Neural cell (in vitro differentiated cells): ENCODE data around the gene ITPRIP. TPM values are rescaled to one million over a fixed set of nuclear protein-coding genes. Genes with fewer than 3 reads are reported as not detected.

Experiments used
- H2AFZ ChIP-seq: fragments of 200-600, 300-800 bp; sonication (generic), shearing (Covaris generic); 2 replicates; pipeline ENCODE4 v1.6.0; 2014; ENCODE audit warnings: low read depth, mild to moderate bottlenecking, antibody characterized with exemption, low read length, moderate library complexity
- H3F3A ChIP-seq: fragments of 200-600 bp; shearing (Covaris generic); 2 replicates; pipeline ENCODE4 v1.6.1; 2016; ENCODE audit warnings: mild to moderate bottlenecking, moderate library complexity, mixed read lengths, antibody characterized with exemption, low read length; ENCODE audit not compliant: insufficient read depth, poor library complexity, severe bottlenecking
- H3K27ac ChIP-seq: fragments of 200-600, 300-800 bp; sonication (generic), shearing (Covaris generic); 2 replicates; pipeline ENCODE4 v1.5.1; 2014; ENCODE audit warnings: mild to moderate bottlenecking, low read length, moderate library complexity
- H3K27me3 ChIP-seq: fragments of 300-800, 200-600 bp; sonication (generic), shearing (Covaris generic); 2 replicates; pipeline ENCODE4 v1.6.0; 2014; ENCODE audit warnings: mild to moderate bottlenecking, low read depth, low read length, moderate library complexity; ENCODE audit not compliant: insufficient read depth
- H3K36me3 ChIP-seq: fragments of 300-800, 200-600 bp; sonication (generic), shearing (Covaris generic); 2 replicates; pipeline ENCODE4 v1.5.1; 2014; ENCODE audit warnings: mild to moderate bottlenecking, antibody characterized with exemption, low read length, moderate library complexity; ENCODE audit not compliant: insufficient read depth
- H3K4me2 ChIP-seq: fragments of 300-800, 200-600 bp; sonication (generic), shearing (Covaris generic); 2 replicates; pipeline ENCODE4 v1.6.0; 2014; ENCODE audit warnings: mild to moderate bottlenecking, low read length
- H3K4me3 ChIP-seq: fragments of 300-800, 200-600 bp; sonication (generic), shearing (Covaris generic); 2 replicates; pipeline ENCODE4 v1.5.1; 2014; ENCODE audit warnings: mild to moderate bottlenecking, low read length, moderate library complexity
- H3K79me2 ChIP-seq: fragments of 200-600 bp; shearing (Covaris generic); replicated peaks from 2 replicates; pipeline ENCODE4 v1.6.0; 2014; ENCODE audit warnings: mild to moderate bottlenecking, low read length, moderate library complexity; ENCODE audit not compliant: insufficient read depth
- H3K9ac ChIP-seq: fragments of 300-800, 200-600 bp; sonication (generic), shearing (Covaris generic); 2 replicates; pipeline ENCODE4 v1.6.1; 2016; ENCODE audit warnings: mild to moderate bottlenecking, low read length, mixed read lengths
- H3K9me2 ChIP-seq: fragments of 200-600 bp; shearing (Covaris generic); 2 replicates; pipeline ENCODE4 v1.6.1; 2016; ENCODE audit warnings: mild to moderate bottlenecking, low read length, mixed read lengths; ENCODE audit not compliant: insufficient read depth
- H3K9me3 ChIP-seq: fragments of 200-600, 300-800 bp; sonication (generic), shearing (Covaris generic); 2 replicates; pipeline ENCODE4 v1.6.1; 2016; ENCODE audit warnings: mild to moderate bottlenecking, mixed run types, low read length, moderate library complexity, mixed read lengths
- H4K20me1 ChIP-seq: fragments of 200-600 bp; shearing (Covaris generic); 2 replicates; pipeline ENCODE4 v1.6.1; 2016; ENCODE audit warnings: mild to moderate bottlenecking, mixed run types; ENCODE audit not compliant: insufficient read depth
- EP300 ChIP-seq: fragments of 450-650 bp; conservative IDR thresholded peaks from 2 replicates; pipeline ENCODE4 v1.6.1; 2014; ENCODE audit warnings: antibody characterized with exemption, mild to moderate bottlenecking, moderate library complexity; ENCODE audit not compliant: poor library complexity, severe bottlenecking
- EZH2 ChIP-seq: fragments of 200-600, 300-800 bp; shearing (Covaris generic), sonication (generic); IDR thresholded peaks from 2 replicates; pipeline ENCODE4 v1.6.1; 2014; ENCODE audit warnings: antibody characterized with exemption, low read length, borderline replicate concordance, mild to moderate bottlenecking; ENCODE audit not compliant: insufficient read depth, poor library complexity, severe bottlenecking
- MXI1 ChIP-seq: fragments of 450-650 bp; conservative IDR thresholded peaks from 2 replicates; pipeline ENCODE4 v1.6.1; 2014; ENCODE audit warnings: antibody characterized with exemption, mild to moderate bottlenecking; ENCODE audit not compliant: poor library complexity, severe bottlenecking
- POLR2AphosphoS5 ChIP-seq: IDR thresholded peaks from 2 replicates; pipeline ENCODE4 v1.6.1; 2012
- RAD21 ChIP-seq: fragments of 450-650 bp; conservative IDR thresholded peaks from 2 replicates; pipeline ENCODE4 v1.6.1; 2014; ENCODE audit warnings: antibody characterized with exemption, mild to moderate bottlenecking, moderate library complexity
- SMC3 ChIP-seq: fragments of 450-650 bp; conservative IDR thresholded peaks from 2 replicates; pipeline ENCODE4 v1.6.1; 2014; ENCODE audit warnings: antibody characterized with exemption, mild to moderate bottlenecking, moderate library complexity; ENCODE audit not compliant: poor library complexity
- TAF1 ChIP-seq: IDR thresholded peaks from 2 replicates; pipeline ENCODE4 v1.6.1; 2012; ENCODE audit warnings: low read depth
- polyA plus RNA-seq: library from polyadenylated mRNA; depleted of rRNA; stranded (reverse); fragments of >200 nt; gene quantifications from 2 replicates; pipeline ENCODE4 v1.2.3, GENCODE V29; 2014
- TF ChIP-seq, protein P1 (sequence below): IDR thresholded peaks from 2 replicates; pipeline ENCODE4 v1.6.1; 2012; ENCODE audit warnings: borderline replicate concordance
- TF ChIP-seq, protein P2 (sequence below): fragments of 450-650 bp; IDR thresholded peaks from 2 replicates; pipeline ENCODE4 v1.5.1; 2014; ENCODE audit warnings: antibody characterized with exemption, mild to moderate bottlenecking, moderate library complexity; ENCODE audit not compliant: poor library complexity, severe bottlenecking

ITPRIP gene
- polyA plus RNA-seq, 1 donor from 2014 or later: 1.5 TPM

DNA sequence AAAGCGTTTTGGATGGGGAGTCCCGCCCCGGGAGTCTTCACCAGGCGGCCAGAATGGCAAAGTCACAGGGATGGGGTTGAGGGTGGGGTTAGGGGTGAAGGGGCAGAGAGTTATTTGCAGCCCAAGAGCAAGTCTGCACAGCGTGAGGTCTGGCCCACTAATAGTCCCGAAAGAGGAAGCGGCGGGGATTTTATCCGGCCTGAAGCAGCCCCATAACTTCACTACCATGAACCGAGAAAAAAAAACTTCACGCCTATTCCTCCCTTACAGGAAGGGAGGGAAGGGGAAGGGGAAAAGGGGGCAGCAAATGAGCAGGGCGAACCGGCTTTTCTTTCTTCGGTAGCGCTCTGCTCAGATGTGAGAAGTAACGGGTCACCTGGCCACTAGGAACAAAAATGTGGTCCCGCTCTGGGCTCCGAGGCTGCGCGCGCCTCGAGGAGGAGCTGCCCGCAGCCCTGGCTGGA is 712 bp downstream of the ITPRIP start:
- H3K9ac ChIP-seq: peak overlapping the region; percentile 60

DNA sequence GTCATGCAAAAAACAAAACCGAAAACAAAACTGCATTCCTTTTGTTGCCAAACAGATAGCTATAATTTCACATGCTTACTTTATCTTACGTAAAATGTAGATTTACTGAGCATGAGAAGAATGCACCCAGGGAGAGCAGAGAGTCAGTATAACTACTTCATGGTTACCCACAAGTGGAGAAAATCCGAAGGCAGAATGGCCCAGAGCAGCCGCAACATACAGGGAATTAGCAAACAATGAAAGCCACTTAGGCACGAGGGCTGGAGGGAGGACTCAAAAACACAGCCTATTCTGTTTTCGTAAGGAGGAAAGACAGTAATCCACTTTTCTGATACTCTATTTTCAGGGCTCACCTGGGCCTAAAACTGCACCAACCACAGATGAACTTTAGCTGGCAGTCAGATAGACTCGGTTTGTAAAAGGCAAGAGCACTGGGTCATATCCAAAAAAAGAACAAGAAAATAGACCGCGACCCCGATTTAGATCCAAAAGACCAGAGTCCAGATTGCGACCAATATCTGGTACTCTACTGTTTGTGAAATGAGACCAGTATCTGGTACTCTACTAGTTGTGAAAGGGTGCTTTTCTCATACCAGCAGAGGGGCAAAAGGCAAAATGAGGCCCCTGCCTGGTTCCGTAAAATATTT is 1.3 kb downstream of the ITPRIP start:
- H3K27me3 ChIP-seq: peaks cover 48% of the 10 kb centered on the region
- no peaks in the 10 kb centered on the region for H3F3A ChIP-seq
- TF ChIP-seq TAF1: no peak
- TF ChIP-seq MXI1: no peak
- TF ChIP-seq EZH2: no peak
- H3K9ac ChIP-seq: peak overlapping the region; percentile 60
- H2AFZ ChIP-seq: no peak overlapping the region
- H3K36me3 ChIP-seq: no peaks in the 10 kb centered on the region
- H3K9me2 ChIP-seq: no peaks in the 10 kb centered on the region
- no peaks in the 10 kb centered on the region for H4K20me1 ChIP-seq
- H3K27ac ChIP-seq: no peak overlapping the region
- peak overlapping the region; percentile 93 for H3K4me3 ChIP-seq
- H3K79me2 ChIP-seq: no peaks in the 10 kb centered on the region
- H3K9me3 ChIP-seq: no peaks in the 10 kb centered on the region
- H3K4me2 ChIP-seq: peak overlapping the region; percentile 53

More for the DNA sequence above, 712 bp downstream of the ITPRIP start:
- Histone ChIP-seq H2AFZ (peak overlapping the region; percentile 45), H3F3A (no peaks in the 10 kb centered on the region), H3K79me2 (no peaks in the 10 kb centered on the region), H3K4me2 (peak overlapping the region; percentile 53), H4K20me1 (no peaks in the 10 kb centered on the region), H3K9me3 (no peaks in the 10 kb centered on the region), H3K36me3 (no peaks in the 10 kb centered on the region), H3K9me2 (no peaks in the 10 kb centered on the region), H3K4me3 (peak overlapping the region; percentile 93), H3K27me3 (peaks cover 48% of the 10 kb centered on the region), H3K27ac (no peak overlapping the region)
- TF ChIP-seq, protein P1, sequence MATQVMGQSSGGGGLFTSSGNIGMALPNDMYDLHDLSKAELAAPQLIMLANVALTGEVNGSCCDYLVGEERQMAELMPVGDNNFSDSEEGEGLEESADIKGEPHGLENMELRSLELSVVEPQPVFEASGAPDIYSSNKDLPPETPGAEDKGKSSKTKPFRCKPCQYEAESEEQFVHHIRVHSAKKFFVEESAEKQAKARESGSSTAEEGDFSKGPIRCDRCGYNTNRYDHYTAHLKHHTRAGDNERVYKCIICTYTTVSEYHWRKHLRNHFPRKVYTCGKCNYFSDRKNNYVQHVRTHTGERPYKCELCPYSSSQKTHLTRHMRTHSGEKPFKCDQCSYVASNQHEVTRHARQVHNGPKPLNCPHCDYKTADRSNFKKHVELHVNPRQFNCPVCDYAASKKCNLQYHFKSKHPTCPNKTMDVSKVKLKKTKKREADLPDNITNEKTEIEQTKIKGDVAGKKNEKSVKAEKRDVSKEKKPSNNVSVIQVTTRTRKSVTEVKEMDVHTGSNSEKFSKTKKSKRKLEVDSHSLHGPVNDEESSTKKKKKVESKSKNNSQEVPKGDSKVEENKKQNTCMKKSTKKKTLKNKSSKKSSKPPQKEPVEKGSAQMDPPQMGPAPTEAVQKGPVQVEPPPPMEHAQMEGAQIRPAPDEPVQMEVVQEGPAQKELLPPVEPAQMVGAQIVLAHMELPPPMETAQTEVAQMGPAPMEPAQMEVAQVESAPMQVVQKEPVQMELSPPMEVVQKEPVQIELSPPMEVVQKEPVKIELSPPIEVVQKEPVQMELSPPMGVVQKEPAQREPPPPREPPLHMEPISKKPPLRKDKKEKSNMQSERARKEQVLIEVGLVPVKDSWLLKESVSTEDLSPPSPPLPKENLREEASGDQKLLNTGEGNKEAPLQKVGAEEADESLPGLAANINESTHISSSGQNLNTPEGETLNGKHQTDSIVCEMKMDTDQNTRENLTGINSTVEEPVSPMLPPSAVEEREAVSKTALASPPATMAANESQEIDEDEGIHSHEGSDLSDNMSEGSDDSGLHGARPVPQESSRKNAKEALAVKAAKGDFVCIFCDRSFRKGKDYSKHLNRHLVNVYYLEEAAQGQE: no peak
- TF ChIP-seq EZH2 (no peak), TAF1 (no peak), MXI1 (no peak), POLR2AphosphoS5 (no peak), RAD21 (no peak), SMC3 (no peak), EP300 (no peak)
- TF ChIP-seq, protein P2, sequence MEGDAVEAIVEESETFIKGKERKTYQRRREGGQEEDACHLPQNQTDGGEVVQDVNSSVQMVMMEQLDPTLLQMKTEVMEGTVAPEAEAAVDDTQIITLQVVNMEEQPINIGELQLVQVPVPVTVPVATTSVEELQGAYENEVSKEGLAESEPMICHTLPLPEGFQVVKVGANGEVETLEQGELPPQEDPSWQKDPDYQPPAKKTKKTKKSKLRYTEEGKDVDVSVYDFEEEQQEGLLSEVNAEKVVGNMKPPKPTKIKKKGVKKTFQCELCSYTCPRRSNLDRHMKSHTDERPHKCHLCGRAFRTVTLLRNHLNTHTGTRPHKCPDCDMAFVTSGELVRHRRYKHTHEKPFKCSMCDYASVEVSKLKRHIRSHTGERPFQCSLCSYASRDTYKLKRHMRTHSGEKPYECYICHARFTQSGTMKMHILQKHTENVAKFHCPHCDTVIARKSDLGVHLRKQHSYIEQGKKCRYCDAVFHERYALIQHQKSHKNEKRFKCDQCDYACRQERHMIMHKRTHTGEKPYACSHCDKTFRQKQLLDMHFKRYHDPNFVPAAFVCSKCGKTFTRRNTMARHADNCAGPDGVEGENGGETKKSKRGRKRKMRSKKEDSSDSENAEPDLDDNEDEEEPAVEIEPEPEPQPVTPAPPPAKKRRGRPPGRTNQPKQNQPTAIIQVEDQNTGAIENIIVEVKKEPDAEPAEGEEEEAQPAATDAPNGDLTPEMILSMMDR: no peak
